HG03045 (cell line): Measurements from ENCODE around the gene GTF3C5.

Experiments
- ATAC-seq: cut with Tn5 transposase; IDR thresholded peaks from one replicate; pipeline ENCODE4 v1.9.1; 2021; ENCODE audit warnings: mild to moderate bottlenecking, moderate library complexity; ENCODE audit not compliant: unreplicated experiment

Gene GTF3C5

DNA sequence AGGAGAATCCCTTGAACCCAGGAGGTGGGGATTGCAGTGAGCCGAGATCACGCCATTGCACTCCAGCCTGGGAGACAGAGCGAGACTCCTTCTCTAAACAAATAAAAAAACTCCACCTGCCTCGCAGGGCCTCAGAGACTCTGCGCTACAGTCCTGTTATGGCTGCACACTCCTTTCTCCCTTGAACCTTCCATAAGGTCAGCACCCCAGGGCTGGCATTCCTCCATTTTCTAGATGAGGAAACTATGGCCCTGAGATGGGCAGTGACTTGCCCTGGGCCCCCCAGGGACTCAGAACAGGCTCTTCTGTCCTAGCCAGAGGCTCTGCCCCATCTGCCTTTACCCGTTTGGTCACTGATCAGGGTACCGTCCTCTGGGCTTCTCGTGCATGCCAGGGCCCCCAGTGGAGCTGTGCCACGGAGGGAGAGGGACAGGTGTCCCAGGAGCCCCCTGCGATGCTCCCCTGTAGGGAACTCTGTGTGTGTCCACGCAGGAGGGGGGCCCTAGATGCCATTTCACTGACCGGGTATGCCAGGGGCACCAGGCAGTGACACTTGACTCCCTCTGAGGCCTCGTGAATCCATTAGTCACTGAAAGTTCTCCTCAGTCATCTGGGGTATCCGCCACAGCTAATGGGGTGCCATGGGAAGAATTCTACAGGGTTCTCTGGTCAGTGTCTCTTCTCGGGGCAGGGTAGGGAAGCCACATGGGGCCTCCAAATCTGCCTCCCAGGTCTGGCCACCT lies 74.1 kb downstream of the GTF3C5 start:
- ATAC-seq: no peak

DNA sequence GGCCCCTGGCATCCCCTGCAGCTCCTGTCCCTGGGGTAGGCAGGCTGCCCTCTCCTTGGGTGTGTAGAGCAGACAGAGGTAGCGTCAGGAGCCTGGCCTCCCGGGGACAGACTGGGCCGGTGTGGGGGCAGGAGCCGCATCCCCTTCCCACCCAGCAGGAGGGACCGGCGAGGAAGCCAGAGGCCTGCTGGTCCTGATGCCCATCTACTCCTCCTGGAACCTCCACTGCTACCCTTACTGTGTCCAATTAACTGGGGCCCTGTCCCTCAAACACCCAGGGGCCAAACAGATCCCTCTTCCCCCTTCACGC lies 74.6 kb downstream of the GTF3C5 start:
- ATAC-seq: no peak

DNA sequence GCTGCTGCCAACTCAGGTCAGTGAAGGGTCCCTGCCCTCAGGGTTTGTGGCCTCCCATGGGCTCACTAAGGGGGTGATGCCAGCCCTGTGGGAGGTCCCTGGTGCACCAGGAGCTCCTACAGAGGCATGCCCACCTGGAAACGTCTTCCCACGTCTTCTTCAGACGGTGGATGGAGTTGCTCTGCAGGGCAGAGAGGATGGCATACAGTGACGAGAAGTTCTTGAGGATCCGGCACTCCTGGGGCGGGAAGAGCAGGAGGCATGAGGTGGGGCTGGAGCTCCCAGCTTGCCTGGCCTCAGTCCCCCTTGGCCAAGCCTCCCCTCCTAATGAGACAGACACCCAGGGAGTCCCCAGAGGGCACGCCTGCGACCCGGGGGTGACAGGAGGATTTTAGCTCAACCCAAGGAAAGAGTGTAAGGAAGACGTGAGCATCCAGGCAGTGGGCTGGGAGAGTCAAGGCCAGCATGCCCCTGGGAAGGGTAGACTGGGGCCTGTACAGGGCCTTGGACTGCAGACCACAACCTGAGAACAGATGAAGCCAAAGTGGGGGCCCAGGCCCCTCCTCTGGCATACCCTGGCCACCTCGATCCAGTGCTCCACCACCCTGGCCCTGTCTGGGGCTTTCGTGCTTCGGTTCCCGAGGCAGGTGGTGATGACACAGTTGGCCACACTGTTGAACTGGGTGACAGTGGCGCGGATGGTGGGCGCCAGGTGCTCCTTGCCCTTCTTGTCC lies 75.9 kb downstream of the GTF3C5 start:
- ATAC-seq: no peak

DNA sequence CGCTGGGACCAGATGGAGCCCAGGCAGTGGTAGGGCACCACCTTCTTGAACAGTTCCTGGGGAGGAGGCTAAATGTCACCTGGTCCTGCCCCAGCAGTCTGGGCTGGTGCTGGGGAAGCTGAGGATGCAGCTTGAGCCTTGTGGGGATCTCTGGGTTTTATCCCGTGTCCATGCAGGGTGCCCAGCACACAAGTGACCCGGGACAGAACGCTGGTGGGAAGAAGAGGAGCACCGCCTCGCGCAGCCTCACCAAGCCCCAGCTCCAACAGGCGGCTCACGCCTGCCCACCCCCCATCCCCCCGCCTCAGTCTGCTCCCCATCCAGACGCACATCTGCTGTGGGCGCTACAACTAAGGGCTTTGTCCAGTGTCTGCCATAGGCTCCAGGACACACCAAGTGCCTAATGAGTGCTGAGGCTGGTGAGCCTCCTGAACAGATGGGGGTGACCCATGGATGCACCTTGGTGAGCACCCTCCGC lies 76.5 kb downstream of the GTF3C5 start:
- ATAC-seq: no peak
